GM18498 (cell line): ENCODE results near the gene FNBP1.

Experiments used
- ATAC-seq: cut with Tn5 transposase; IDR thresholded peaks from one replicate; pipeline ENCODE4 v1.9.1; 2021; ENCODE audit warnings: mild to moderate bottlenecking, moderate library complexity; ENCODE audit not compliant: unreplicated experiment

FNBP1 gene

DNA sequence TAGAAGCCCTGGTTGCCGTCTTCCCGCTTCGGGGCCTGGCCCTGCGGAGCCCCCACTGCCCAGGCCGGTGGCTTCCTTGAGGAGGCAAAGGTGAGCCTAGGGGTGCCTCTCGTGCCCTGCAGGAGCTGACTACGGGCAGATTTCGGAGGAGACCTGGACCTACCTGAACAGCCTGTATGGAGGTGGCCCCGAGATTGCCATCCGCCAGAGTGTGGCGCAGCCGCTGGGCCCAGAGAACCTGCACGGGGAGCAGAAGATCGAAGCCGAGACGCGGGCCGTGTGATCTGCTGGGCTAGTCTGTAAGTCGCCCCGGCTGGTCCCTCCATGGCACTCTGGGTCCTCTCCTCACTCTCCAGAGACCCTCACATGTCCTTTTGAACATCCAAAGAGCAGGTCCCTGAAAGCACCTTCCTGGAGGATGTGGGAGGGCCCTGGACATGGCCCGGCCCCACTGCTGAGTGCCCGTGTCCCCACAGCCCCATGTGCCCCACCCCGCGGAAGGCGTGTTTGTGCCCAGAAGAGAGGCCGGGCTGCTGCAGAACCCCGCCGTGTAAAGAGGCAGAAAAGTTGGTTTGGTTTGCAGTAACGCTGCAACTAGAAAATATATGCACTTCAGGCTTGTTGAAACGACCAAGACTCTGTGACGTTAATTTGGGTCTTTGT lies 162.9 kb downstream of the FNBP1 start:
- ATAC-seq, result no peak

DNA sequence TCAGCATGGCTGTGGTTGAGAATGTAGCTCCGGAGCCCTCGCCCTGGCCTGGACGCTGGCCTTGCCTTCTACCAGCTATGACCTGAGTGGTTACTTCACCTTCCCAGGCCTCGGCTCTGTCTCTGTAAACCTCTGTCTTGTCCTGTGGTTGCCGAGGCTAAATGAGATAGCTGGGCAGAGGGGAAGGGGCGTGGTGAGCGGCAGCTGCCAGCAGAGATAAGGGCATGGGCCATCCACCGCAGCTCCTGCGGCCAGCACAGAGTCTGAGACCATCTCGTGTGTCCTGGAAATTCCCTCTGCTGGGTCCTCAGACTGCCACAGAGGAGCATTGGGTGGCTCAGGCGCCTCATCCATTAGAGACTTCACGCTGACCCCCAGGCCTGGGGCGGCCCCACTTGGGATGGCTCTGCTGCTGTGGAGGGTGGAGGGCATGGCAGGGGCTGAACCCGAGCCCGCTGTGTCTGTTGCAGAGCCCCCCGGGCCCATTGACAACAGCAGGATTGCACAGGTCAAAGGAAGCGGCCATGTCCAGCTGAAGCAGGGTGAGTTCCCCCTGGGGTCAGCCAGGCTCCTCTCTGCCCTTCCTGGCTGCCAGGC lies 163.8 kb downstream of the FNBP1 start:
- ATAC-seq, result no peak

DNA sequence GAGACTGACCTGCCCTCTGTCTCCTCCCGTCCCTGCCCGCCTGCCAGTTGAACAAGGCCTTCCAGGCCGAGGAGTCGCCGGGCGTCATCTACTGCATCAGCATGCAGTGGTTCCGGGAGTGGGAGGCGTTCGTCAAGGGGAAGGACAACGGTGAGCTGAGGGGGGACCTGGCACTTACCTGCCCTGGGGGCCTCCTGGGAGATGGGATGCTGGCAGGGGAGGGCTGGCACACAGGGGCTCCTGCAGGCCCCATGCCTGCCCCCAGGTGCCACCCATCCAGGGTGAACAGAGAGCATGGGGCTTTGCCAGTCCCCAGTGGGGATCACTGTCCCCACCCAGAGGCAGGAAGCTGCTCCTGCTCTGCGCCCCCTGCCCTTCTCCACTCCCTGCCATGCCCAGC lies 164.7 kb downstream of the FNBP1 start:
- ATAC-seq, result no peak

DNA sequence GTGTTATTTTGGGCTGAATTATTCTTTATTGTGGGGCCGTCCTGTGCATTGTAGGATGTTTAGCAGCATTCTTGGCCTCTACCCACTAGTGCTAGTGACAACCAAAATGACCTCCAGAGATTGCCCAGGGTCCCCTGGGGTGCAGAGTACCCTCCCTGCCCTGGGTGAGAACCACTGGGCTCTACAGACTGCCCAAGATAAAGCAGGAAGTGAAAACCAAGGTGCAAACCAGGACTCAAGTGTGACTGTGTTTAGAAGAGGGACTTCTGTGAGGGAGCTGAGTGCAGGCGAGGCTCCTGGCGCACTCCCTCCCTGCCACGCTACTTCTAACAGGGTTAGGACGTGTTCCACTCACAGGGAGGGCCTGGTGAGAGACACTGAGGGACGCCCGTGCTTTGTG lies 166.2 kb downstream of the FNBP1 start:
- ATAC-seq, result no peak

DNA sequence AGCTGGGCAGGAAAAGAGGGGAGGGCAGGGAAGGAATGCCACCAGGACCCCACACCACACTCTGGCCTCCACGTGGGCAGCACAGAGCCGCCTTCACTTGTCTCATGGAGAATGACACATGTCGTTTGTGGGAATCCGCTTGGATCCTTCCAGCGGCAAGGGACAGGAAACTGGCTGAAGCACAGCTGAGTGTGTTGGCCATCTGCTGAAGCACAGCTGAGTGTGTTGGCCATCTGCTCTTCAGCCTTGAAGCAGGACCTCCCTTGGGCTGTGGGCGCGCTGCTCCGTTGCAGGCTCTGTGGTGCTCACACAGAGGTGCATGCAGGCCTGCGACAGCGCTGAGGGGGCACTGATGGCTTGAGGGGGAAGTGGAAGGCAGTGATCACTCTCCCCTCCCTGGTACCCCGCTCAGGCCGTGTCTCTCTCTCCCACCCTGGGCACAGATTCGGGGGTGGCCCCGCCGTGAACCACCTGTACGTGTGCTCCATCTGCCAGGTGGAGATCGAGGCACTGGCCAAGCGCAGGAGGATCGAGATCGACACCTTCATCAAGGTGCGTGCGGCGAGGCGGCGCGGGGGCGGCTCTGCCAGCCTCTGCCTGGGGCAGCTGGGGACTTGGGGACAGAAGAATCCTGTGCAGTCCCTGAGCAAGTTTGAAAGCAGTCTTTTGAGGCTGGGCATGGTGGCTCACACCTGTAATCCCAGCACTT lies 167.1 kb downstream of the FNBP1 start:
- no peak for ATAC-seq

DNA sequence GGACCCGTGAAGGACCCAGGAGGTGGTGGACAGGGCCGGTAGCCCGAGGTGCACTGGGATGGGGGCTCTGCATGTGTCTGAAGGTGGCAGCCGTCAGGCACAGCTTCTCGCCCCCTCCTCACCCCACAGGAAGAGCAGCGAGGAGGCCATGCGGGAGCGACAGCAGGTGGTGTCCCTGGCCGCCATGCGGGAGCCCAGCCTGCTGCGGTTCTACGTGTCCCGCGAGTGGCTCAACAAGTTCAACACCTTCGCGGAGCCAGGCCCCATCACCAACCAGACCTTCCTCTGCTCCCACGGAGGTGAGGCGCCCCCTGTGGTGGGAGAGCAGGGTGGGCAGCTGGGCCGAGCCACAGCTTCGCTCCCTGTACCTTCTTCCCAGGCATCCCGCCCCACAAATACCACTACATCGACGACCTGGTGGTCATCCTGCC lies 167.8 kb downstream of the FNBP1 start:
- ATAC-seq, result no peak

DNA sequence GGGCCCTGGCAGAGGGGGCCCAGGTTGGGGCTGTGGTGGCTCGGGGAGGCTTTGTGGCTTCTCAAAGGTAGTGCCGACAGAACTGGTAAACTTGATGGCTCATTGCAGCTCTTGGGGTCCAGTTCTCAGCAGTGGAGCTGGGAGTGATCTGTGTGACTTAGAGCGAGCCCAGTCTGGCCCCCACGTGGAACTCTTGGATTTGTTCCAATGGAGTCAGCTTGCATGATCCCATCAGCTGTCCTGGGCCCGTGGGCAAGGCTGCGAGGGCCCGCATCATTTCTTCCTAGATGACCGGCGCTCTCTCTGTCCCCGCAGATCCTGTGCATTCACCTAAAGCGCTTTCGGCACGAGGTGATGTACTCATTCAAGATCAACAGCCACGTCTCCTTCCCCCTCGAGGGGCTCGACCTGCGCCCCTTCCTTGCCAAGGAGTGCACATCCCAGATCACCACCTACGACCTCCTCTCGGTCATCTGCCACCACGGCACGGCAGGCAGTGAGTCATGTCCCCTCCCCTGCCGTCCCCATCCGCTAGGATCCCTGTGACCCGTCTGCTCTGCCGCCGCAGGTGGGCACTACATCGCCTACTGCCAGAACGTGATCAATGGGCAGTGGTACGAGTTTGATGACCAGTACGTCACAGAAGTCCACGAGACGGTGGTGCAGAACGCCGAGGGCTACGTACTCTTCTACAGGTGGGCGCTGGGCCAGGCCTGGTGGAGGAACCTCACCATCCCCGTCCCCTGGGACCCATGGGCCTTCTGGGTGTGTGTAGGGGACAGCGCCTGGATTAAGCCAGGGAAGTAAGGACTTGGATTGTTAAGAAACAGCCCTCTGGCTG lies 168.5 kb downstream of the FNBP1 start:
- ATAC-seq, result no peak

DNA sequence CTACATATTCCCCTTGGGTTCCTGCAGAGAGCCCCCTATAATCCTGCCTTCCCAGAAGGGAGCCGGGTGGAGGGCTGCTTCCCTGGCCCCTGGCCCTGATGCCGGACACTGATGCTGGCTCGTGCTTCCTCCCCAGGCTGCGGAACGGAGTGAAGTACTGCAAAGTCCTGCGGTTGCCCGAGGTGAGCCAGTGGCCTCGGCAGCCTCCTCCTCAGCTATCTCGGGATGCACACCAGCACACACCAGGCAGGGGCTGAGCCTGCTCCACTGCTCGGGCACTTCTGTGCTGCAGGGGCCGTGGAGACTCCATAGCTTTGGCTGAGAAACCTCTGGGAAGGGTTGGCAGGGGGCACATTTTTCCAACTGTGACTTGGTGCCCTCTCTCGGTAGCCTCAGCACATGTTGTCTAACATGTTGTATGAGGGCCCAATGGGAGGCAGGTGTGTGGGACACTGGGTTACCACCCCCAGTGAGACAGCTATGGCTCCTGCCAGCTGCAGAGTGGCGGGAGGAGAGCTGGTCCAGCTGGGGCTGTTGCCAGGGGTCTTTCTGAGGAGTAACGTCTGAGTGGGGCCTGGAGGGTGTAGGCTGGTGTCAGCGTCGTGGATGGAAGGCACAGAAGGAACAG lies 169.3 kb downstream of the FNBP1 start:
- ATAC-seq, result no peak

DNA sequence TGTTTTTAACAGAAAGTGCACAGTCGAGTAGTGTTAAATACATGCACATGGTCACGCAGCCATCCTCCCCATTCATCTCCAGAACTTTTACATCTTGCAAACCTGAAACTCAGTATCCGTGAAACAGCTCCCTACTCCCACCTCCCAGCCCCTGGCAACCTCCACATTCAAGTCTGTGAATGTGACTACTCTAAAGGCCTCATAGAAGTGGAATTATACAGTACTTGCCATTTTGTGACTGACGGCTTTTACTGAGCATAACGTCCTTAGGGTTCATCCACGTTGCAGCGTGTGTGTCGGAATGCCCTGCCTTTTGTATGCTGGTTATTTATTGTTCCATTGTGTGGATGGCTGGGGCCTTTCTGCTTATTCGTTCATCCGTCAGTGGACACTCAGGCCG lies 171.9 kb downstream of the FNBP1 start:
- no peak for ATAC-seq

DNA sequence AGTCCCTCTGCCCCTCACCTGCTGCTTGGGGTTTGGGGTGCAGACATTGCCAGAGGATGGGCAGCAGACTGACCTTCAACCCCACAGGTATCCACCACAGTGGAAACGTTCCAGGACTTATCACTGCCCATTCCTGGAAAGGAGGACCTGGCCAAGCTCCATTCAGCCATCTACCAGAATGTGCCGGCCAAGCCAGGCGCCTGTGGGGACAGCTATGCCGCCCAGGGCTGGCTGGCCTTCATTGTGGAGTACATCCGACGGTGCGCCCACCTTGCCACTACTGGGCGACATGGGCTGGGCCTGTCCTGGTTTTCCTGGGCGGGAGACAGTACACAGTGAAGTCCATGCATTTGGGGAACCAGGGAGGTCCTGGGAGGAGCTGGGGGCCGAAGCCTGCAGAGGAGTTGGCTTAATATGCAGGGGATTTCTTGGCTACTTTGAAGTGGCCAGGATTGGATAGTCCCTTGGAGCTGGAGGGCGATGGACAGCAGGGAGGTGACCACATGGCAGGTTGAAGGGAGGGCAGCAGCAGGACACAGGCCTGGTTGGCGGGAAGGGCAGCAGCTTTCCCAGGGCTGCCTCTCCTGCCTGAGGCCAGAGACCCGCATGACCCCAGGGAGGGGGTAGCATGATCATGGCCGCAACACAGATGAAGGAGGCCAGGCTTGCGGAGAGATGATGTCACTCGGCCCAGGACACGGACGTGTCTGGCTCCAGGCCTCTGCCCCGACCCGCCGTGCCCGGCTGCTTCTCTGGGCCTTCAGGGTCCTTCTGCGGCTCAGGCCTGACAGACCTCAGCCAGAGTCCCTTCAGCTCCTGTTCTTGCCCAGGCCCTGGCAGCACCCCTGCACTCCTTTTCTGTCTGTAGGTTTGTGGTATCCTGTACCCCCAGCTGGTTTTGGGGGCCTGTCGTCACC lies 173.1 kb downstream of the FNBP1 start:
- no peak for ATAC-seq

DNA sequence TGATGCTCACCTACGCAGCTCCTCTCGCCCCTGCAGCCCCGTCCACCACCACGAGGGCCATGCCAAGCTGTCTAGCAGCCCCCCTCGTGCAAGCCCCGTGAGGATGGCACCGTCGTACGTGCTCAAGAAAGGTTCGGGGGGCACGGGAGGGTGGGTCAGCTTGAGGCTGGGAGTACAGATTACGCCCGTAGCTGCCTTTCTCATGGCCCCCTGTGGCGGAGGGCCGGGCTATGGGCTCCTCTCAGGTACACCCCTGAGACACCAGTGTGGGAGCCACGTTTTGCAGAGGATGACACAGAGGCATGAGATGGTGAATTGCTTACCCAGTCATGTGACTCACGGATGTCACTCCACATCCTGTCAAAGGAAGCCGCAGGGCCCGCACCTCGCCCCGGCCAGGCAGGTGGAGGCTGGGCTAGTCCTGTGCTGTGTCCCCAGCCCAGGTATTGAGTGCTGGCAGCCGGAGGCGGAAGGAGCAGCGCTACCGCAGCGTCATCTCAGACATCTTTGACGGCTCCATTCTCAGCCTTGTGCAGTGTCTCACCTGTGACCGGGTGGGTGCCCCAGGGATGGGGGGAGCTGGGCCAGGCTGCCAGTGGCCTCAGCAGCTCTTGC lies 174.0 kb downstream of the FNBP1 start:
- no peak for ATAC-seq

DNA sequence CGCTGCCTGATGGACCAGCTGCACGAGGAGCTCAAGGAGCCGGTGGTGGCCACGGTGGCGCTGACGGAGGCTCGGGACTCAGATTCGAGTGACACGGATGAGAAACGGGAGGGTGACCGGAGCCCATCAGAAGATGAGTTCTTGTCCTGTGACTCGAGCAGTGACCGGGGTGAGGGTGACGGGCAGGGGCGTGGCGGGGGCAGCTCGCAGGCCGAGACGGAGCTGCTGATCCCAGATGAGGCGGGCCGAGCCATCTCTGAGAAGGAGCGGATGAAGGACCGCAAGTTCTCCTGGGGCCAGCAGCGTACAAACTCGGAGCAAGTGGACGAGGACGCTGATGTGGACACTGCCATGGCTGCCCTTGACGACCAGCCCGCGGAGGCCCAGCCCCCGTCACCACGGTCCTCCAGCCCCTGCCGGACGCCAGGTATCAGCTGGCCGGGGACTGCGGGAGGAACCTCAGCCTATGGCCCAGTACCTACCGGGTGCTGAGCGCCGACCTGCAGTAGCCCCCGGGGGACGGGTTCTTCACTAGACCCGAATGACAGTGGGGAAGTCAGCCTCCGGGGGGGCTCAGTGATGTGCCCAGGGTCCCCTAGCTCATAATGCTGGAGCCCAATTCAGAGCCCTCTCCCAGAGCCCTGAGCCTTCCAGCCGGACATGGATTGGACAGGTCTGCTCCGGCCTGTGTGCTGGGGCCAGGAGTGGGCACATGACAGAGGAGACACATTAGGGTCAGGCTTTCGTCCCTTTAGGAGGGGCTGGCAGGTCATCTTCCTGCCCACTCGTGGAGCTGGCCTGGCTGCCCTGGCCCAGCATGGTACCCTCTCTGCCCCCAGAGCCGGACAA lies 174.7 kb downstream of the FNBP1 start:
- ATAC-seq, result no peak

DNA sequence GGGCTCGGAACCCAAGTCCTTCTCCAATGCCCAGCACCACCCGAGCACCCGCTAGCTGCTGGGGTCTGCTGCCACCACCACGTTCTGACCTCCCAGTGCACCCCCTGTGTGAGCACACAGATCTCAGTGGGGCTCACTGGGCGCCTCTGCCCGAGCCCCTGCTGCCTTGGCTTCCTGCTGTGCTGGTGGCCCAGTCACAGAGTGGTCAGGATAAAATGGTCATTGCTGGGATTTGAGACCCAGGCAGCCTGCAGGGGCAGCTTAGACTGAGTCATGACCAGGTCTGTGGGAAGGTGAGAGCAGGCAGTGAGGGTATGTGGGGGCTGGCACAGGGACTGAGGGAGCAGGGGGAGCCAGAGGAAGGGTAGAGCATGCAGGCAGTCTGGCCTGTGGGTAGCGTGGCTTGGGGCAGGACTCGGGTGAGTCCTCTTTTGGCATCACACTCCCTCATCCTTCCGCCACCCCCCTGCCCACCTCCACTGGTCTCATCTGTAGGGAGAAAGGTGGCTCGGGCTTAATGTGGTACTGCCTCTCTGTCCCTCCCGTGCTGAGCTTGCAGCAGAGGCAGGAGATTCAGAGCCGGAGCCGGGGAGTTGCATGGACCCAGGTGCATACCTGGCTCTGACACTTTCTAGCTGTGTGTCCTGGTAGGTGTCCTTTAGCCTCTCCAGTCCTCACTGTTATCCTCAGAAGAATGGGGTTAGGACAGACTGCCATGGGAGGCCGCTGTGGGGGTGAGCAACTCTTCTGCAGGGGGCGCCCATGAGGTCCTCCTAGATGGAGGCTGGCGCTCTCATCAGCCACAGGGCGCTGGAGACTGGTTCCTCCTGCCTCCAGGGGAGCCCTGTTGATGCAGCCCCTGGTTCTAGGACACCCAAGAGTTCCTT lies 175.6 kb downstream of the FNBP1 start:
- ATAC-seq, result no peak

DNA sequence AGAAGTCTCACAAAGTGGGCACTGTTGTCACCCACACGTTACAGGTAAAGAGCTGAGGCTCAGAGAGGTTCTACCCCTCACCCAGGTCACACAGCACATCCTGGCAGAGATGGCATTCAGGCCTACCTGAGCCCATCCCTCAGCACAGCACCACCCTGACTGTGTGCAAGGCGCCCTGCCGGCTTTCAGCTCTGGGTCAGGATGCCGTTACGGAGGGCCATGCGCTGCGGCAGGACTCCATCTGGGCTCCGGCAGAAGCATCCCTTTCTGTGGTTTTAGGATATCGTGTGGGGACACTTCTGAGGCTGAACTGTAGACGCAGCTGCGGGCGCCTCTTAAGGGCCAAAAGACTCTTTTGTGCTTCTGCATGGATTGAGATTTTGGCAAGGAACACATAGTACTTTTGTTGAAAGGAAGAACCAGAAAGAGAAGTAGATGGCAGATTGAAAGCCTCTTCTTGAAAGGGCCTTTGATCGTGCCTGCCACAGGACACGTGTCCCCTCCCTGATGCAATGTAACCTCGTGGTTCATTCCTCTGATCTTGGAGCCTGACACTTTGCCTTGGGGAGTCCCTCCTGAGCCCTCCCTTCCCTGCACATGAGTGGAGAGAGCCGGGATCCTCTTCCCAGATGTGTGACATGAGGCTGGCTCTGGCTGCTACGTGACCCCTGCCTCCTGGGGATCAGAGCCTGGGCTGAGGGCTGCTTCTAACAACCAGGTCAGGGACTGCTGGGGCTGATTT lies 176.4 kb downstream of the FNBP1 start:
- ATAC-seq, result no peak

DNA sequence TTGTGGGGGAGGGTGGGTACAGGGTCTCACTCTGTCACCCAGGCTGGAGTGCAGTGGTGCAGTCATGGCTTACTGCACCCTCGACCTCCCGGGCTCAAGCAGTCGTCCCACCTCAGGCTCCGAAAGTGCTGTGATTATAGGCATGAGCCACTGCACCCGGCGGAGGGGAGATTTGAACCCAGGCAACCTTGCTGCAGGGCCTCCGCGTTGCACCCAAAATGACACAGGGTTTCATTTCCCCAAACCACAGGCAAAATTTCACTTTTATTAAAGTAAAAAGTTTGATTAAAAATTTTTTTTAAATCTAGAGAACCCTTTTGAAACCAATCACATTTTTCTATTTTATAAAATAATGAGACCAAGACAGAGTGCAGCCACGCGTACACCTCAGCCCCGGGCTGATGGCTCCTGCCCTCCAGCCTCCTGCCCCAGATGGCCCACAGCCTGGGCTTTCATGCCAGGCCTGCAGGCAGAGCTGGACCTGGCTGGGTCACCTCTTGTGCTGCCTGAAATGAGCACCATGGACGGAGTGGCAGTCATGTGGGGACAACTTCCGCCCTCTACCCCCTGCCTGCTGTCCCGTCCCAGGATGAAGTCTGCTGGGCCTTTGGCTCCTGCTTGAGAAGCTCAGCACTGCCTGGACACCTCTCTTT lies 177.2 kb downstream of the FNBP1 start:
- no peak for ATAC-seq

DNA sequence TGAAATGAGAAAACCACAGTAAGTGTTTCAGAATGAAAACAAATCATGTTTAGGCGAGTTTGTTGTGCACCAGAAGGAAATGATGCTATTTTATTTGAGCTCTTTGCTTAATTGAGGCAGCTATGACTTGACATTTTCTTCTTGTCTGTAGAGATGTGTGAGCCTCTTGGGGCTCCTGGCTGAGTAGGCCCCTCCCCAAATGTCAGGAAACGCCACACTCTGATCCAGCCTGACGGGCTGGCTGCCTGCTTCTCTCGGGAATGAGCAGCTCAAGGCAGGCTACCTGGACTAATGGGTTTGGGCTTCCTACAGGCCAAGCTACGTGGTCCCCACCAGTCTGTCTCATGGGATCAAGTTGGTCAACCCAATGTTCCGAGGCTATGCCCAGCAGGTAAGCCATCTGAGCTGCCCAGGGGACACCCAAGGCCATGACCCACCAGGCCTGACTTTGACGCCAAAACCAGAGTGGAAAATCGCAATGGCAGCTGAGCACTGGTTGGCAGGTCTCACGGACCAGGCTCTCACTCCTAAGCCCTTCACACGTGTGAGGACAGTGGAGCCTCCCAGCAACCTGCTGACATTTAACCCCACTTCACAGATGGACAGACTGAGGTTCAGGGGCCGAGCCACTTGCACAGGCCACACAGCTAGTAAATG lies 177.9 kb downstream of the FNBP1 start:
- ATAC-seq, result no peak
